Measurements from ENCODE around the gene NSG1.

DNA sequence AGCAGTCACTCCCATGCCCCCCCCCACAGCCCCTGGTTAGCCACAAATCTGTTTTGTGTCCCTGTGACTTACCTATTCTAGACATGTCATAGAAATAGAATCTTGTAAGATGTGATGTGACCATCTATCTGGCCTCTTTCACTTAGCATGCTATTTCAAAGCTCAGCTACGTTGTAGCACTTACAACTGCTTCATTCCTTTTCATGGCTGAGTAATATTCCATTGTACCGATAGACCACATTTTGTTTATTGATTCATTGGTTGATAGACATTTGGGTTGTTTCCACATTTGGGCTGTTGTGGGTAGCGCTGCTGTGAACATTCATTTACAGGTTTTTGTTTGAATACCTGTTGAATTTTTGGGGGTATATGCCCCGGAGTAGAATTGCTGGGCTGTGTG, 11.5 kb downstream of the NSG1 start:
- TF ChIP-seq, protein P1, sequence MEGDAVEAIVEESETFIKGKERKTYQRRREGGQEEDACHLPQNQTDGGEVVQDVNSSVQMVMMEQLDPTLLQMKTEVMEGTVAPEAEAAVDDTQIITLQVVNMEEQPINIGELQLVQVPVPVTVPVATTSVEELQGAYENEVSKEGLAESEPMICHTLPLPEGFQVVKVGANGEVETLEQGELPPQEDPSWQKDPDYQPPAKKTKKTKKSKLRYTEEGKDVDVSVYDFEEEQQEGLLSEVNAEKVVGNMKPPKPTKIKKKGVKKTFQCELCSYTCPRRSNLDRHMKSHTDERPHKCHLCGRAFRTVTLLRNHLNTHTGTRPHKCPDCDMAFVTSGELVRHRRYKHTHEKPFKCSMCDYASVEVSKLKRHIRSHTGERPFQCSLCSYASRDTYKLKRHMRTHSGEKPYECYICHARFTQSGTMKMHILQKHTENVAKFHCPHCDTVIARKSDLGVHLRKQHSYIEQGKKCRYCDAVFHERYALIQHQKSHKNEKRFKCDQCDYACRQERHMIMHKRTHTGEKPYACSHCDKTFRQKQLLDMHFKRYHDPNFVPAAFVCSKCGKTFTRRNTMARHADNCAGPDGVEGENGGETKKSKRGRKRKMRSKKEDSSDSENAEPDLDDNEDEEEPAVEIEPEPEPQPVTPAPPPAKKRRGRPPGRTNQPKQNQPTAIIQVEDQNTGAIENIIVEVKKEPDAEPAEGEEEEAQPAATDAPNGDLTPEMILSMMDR (conservative IDR thresholded peaks at IDR 0.05), result no peak
- TF ChIP-seq ZFX (IDR thresholded peaks at IDR 0.05), result no peak

Measured in C4-2B (cell line).